HL-60/S4 treated with retinoic acid at 250 ng/mL for 4 days and 3 days (cell line): Measurements from ENCODE around the gene SYNGR2.

Experiments
- in situ Hi-C: fragments of 300-500 bp; cut with MboI; formaldehyde crosslinking; loops from 2 replicates; pipeline ENCODE4 v1.7.0; 2022; ENCODE audit warnings: low sequenced_read_pairs

SYNGR2 gene

DNA sequence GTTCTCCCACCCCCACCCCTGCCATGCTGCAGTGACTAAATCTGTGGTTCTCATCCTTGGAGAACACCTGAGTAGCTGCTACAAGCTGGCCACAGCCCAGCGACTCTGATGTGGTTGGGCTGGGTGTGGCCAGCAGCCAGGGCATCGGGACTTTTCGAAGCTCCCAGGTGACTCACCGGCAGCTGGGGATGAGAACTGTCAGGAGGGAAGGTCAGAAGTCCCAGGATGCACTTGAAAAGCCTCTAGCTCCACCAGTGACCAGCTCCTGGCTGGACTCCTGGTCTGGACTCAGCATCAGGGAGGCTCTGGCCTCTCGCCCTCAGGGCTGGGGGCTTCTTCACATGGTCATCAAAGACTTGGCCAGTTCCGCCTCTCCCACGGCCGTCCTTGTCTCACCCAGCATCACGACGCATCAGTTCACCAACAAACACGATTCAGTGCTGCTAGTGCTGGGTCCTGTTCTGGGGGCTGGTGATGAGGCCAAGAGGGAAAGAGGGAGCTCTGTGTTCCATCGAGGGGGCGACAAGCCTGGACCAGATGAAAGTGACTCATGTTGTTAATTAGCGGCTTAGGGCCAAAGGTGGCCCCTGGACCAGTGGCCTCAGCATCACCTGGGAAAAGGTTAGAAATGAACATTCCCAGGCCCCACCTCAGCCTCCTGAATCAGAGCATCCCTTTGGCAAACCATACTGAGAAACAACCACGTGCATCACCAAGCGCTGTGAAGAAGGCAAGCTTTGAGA is 26.1 kb upstream of the SYNGR2 start:
- in situ Hi-C loops: no loop called here

DNA sequence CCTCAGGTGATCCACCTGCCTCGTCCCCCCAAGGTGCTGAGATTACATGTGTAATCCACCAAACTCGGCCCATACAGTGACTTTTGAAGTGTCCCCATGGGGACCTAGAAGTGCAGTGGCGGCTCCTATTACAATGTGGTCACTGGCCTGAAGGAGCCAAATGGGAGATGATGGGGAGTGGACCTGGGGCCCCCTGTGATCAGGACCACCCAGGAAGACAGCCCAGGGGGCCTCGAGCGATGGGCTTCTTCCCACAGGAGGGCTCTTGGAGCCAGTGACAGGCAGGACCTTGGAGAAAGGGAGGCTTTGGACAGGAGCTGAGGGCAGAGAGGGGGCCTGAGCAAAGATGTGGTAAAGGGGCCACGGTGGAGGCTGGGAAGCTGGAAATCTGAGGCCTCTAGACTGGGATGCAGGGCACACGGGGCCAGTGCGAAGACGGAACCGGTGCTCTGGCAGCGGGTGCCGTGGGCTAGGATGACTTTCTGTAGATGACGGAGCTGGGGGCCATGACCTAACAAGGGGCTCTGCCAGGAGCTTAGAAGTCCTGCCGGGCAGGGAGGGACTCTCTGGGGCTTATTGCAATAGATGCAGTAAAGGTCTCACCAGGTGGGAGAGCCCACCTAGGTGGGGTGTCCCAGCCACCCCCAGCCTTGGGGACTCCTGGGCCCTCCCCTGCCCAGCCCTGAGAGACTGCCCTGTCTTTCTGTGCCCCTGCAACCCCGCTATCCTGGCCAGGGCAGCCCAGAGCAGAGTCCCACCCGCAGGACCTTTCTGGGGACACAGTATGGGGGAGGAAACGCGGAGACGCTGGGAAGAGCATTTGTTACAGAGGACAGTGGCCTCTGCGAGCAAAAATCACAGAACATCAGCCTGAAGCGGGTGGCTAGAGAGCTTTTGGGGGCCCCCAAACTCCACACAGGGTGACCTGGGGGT is 24.9 kb upstream of the SYNGR2 start:
- in situ Hi-C loops: no loop called here

GRCh38 chr17:78144147-78144719 is 24.1 kb upstream of the SYNGR2 start:
- in situ Hi-C loops: no loop called here

GRCh38 chr17:78144736-78145641 is 23.4 kb upstream of the SYNGR2 start:
- in situ Hi-C loops: no loop called here

GRCh38 chr17:78146471-78146869 is 21.9 kb upstream of the SYNGR2 start:
- in situ Hi-C loops: no loop called here

GRCh38 chr17:78146881-78147280 is 21.5 kb upstream of the SYNGR2 start:
- in situ Hi-C loops: no loop called here

DNA sequence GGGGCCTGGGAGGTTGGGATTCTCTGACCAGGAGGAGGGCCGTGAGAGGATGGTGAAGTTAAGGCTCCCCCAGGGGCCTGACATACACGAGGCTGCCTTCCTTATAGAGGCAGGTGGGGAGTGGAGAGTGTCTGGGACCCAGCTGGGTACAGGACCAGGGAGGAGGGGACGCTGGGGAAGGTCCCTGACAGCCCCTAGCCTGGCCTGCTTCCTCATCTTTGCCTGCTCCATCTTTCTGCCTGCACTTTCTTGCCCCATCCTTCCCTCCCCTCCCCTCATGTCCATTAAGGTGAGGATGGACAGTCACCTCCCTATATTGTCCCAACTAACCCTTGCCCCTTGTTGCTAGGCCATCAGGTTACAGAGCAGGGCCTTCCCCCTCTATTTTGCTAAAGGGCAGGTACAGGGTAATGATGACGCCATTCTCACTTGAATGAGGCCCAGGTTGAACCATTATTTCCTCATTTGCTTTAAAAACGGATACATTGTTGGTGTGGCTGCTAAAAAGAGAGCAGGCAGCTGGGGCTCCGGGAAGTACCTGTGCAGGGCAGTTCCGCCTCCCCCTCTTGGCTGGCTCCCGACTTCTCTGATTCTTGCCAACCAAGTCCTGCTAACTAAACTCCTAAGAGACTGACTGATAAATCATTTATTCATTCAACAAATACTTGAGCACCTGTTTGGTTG is 20.9 kb upstream of the SYNGR2 start:
- in situ Hi-C loops: no loop called here

DNA sequence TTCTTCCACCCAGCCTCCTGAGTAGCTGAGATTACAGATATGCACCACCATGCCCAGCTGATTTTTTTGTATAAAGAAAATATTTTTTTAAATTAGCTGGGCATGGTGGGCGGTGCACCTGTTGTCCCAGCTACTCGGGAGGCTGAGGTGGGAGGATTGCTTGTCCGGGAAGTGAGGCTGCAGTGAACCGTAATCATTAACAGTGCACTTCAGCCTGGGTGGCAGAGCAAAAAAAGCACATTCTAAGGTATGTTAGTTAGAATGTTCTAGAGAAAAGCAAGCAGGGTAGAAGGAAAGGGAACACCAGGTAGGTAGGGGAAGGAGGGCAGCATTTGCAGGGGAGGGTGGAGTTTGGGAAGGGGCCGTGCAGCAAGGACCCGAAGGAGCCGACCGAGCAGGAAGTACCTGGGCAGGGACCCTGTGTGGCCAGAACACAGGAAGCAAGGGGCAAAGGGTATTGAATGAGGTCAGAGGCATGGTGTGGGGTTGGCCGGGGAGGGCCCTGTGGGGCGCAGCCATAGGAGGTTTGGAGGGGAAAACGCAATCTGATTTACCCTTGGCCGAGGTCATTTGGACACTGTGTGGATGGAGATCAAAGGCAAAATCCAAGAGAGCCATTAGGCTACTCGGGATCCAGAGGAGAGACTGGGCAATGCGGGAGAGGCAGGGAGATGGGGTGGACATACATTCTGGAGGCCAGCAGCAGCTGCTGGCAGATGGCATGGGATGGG is 19.9 kb upstream of the SYNGR2 start:
- in situ Hi-C loops: no loop called here

DNA sequence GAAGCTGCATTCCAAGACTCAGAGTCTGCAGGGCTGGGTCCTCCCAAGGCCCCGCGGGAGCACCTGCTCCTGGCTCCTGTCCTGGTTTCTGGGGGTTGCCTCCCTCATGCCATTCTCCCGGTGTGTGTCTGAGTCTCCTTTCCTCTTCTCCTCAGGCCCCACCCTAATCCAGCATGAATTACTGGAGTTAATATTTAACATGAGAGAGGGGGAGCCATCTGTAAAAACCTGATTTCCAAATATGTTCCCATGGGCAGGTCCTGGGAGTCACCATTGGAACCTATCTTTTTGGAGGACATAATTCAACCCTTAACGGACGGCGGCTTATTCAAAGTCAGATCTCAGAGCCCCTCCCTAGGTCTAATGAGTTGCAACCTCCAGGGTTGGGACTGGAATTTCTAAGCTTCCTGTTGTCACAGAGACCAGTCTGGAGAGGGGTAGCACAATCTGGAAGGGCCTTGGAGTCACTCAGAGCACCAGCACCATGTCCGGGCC is 16.8 kb upstream of the SYNGR2 start:
- in situ Hi-C loops: no loop called here

DNA sequence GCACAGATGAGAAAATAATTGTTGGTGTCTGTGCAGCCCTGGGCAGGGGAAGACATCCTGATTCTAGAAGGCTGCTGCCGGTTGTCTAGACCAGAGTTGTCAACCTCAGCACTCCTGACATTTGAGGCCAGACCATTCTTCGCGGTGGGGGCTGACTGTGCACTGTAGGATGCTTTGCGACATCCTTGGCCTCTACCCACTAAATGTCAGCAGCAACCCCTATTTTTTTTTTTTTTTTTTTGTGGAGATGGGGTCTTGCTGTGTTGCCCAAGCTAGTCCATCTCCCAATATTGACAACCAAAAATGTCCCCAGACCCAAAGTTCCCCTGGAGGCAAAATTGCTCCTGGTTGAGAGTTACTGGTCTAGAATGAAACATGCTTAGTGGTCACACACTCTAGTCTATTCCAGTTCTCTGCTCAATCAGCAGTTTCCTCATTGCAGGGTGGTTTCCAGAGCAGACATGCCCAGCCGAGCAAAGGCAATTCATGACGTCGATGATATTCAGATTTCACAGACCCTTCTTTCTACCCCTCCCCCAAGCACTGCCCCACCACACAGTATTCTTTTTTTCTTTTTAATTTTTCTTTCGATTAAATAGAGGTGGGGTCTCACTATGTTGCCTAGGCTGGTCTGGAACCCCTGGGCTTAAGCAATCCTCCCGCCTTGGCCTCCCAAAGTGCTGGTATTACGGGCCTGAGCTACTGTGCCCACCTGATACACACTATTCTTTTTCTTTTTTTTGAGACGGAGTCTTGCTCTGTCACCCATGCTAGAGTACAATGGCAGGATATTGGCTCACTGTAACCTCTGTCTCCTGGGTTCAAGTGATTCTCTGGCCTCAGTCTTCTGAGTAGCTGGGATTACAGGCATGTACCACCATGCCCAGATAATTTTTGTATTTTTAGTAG is 13.2 kb upstream of the SYNGR2 start:
- in situ Hi-C loops: no loop called here

DNA sequence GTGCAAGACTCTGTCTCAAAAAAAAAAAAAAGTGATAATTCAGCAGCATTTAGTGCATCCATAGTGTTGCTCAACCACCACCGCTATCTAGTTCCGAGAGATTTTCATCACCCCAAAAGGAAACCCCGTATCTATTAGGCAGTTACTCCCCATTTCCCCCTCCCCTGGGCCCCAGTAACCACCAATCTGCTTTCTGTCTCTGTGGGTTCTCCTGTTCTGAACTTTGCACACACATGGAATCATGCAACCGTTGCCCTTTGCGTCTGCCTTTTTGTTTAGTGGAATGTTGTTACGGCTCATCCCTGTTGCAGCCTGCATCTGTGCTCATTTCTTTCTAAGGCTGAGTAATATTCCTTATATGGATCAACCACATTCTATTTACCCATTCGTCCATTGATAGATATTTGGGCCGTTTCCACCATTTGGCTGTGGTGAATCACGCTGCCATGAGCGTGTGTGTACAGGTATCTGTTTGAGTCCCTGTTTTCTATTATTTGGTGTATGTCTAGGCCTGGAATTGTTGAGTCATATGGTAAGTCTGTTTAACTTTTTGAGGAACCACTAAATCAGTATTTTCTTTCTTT is 8.7 kb upstream of the SYNGR2 start:
- in situ Hi-C loops: no loop called here

GRCh38 chr17:78163881-78164747 is 4.3 kb upstream of the SYNGR2 start:
- in situ Hi-C loops: no loop called here

GRCh38 chr17:78164748-78165607 is 3.4 kb upstream of the SYNGR2 start:
- in situ Hi-C loops: no loop called here

DNA sequence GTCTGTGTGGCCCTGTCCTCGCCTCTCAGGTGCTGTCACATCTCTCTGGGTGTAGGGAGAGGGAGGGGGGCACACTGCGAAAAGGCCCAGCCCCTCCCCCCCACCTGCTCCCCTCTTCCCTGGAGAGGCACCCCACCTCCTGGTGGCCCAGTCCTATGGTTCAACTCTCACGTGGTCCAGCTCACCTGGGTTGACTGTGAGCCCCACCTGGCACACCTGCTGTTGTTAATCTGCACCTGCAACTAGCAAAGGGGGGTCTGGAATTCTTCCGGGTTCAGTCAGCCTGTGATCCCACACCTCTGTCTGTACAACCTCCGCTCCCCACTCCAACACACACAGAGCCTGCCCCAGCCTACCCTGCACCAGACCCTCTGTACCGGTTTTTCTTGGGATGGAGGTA is 2.0 kb upstream of the SYNGR2 start:
- in situ Hi-C loops: no loop called here

DNA sequence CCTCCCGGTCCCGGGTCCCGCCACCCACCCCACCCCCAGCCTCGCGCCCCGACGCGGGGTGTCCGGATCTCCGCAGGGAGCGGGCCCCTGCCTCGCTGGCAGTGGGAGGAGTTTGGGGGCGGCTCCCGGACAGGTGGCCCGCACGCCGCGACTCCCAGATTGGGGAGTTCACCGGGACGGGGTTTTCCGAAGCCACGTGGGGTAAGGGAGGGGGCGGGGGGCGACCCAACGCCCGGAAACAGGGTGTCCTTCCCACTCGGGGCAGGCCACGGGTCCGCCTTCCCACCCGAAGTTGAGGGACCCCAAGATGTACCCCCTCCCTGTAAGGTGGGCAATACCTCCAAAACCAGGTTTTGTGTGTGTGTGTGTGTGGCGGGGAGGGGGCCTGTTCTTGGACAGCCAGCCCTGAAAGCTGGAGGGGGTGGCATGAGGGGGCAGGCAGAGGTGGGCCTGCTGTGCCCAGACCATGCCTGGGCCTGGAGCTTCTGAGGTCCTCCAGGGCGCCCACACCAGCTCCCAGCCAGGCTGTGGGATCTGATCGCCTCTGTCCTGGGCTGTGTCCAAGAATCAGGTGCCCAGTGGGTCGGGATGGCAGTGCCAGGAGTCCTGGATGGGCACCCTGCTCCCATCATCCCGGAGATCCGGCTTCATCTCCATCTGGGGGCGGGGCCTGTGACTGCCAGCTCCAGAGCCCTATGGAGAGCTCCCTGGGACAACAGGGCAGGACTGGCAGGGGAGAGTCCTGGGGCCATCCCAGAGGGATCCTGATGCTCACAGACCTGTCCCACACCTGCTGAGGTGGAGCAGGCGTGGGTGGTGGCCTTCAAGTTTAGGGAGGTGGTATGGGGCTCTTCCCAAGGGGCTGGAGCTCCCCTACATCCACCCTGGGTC is 767 bp downstream of the SYNGR2 start:
- in situ Hi-C loops: no loop called here
